Measurements from ENCODE around the gene OR6C4.
"Not testable (repeated sequence)": the region's sequence is repeated elsewhere in the genome, so short reads cannot be mapped to it uniquely, and the experiment has no call there.

Gene OR6C4

DNA sequence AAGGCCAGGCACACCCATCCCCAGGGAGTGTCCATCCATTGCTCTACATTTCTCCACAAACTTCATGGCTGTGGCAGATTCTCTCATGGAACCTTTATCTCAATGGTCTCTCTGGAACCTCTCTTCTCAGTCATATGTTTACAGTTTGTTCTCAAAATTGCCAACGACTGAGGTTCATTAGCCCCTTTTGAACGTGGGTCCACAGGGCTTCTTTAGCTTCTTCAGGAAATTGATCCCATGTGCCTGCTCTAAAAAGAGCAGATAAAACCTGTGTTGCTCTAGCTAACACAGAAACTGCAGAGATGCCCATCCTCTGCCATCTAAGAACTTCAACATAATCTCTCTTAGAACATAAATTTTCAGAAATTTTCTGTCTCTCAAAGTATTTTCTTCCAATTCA lies at the start of gene OR6C4:
Gene OR6C4 (plus strand): TSS at position 301 of the 400 bp plus-strand sequence. CDS start 1,625 bp downstream, outside the sequence.
- H3K9me3 ChIP-seq (ENCODE audit: severe bottlenecking) = peaks cover 8% of the 10 kb centered on the region
- no peak within 1 kb of the TSS for H3K27ac ChIP-seq
- H3K4me3 ChIP-seq (ENCODE audit: low read depth, low read length) = no peak within 1 kb of the TSS
- TF ChIP-seq, protein P1, sequence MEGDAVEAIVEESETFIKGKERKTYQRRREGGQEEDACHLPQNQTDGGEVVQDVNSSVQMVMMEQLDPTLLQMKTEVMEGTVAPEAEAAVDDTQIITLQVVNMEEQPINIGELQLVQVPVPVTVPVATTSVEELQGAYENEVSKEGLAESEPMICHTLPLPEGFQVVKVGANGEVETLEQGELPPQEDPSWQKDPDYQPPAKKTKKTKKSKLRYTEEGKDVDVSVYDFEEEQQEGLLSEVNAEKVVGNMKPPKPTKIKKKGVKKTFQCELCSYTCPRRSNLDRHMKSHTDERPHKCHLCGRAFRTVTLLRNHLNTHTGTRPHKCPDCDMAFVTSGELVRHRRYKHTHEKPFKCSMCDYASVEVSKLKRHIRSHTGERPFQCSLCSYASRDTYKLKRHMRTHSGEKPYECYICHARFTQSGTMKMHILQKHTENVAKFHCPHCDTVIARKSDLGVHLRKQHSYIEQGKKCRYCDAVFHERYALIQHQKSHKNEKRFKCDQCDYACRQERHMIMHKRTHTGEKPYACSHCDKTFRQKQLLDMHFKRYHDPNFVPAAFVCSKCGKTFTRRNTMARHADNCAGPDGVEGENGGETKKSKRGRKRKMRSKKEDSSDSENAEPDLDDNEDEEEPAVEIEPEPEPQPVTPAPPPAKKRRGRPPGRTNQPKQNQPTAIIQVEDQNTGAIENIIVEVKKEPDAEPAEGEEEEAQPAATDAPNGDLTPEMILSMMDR (IDR thresholded peaks at IDR 0.05; ENCODE audit: low read depth, low read length) = no peak
- no peaks in the 10 kb centered on the region for H3K36me3 ChIP-seq
- no peak for DNase-seq
- peaks cover 32% of the 10 kb centered on the region for H3K27me3 ChIP-seq (ENCODE audit: insufficient read depth, low read depth, severe bottlenecking)

- H3K36me3 ChIP-seq = no peaks in the 10 kb centered on the region
- DNase-seq = no peak
- peaks cover under 1% of the 10 kb centered on the region for H3K9me3 ChIP-seq (ENCODE audit: severe bottlenecking)
- H3K4me3 ChIP-seq (ENCODE audit: low read depth, low read length) = no peak overlapping the region
- H3K27me3 ChIP-seq (ENCODE audit: insufficient read depth, low read depth, severe bottlenecking) = peaks cover 15% of the 10 kb centered on the region
- H3K27ac ChIP-seq = no peak overlapping the region
- TF ChIP-seq, protein P1 (IDR thresholded peaks at IDR 0.05; ENCODE audit: low read depth, low read length) = no peak
Measured at GRCh38 chr12:55499810-55500252, 49.6 kb upstream of the OR6C4 start.

- Histone ChIP-seq H3K27me3 (ENCODE audit: insufficient read depth, low read depth, severe bottlenecking) (peaks cover 4% of the 10 kb centered on the region), H3K9me3 (ENCODE audit: severe bottlenecking) (peaks cover 8% of the 10 kb centered on the region), H3K4me3 (ENCODE audit: low read depth, low read length) (no peak overlapping the region), H3K27ac (no peak overlapping the region), H3K36me3 (no peaks in the 10 kb centered on the region)
- TF ChIP-seq, protein P1 (IDR thresholded peaks at IDR 0.05; ENCODE audit: low read depth, low read length) = no peak
- DNase-seq = no peak
Measured at GRCh38 chr12:55501601-55502000, 47.8 kb upstream of the OR6C4 start.

DNA sequence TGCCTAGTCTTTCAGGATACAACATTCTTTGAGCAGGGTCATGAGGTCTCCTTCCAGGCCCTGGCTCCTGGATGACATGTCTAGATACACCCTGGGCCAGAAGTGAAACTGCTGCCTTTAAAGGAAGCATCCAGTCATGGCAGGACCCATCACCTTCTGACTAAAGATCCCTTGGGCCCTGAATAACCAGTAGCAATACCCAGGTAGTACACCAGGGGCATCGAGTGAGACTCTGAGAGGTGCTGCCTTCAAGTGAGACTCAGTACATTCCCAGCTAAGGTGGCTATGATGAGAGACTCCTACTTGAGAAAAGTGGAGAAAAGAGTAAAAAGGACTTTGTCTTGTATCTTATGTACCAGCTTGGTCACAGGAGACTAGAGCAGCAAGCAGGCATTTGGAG lies 33.7 kb upstream of the OR6C4 start:
- TF ChIP-seq, protein P1 (IDR thresholded peaks at IDR 0.05; ENCODE audit: low read depth, low read length) = 0 out of 2 replicates have a peak, but pooled peaks have one; percentile 2
- DNase-seq = no peak
- no peak overlapping the region for H3K27ac ChIP-seq

GRCh38 chr12:55516391-55516790 lies 33.0 kb upstream of the OR6C4 start:
- no peaks in the 10 kb centered on the region for H3K36me3 ChIP-seq
- DNase-seq = no peak
- no peaks in the 10 kb centered on the region for H3K9me3 ChIP-seq (ENCODE audit: severe bottlenecking)
- H3K27me3 ChIP-seq (ENCODE audit: insufficient read depth, low read depth, severe bottlenecking) = peaks cover 26% of the 10 kb centered on the region
- TF ChIP-seq, protein P1 (IDR thresholded peaks at IDR 0.05; ENCODE audit: low read depth, low read length) = no peak
- no peak overlapping the region for H3K4me3 ChIP-seq (ENCODE audit: low read depth, low read length)
- H3K27ac ChIP-seq = no peak overlapping the region

More for the DNA sequence above, 33.7 kb upstream of the OR6C4 start:
- Histone ChIP-seq H3K4me3 (ENCODE audit: low read depth, low read length) (no peak overlapping the region), H3K27me3 (ENCODE audit: insufficient read depth, low read depth, severe bottlenecking) (peaks cover 31% of the 10 kb centered on the region), H3K9me3 (ENCODE audit: severe bottlenecking) (no peaks in the 10 kb centered on the region), H3K36me3 (no peaks in the 10 kb centered on the region)

DNA sequence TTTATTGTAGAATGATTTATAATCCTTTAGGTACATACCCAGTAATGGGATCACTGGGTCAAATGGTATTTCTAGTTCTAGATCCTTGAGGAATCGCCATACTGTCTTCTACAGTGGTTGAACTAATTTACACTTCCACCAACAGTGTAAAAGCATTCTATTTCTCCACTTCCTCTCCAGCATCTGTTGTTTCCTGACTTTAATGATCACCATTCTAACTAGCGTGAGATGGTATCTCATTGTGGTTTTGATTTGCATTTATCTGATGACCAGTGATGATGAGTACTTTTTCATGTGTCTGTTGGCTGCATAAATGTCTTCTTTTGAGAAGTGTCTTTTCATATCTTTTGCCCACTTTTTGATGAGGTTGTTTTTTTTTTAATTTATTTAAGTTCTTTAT lies 1.2 kb upstream of the OR6C4 start:
- not testable (repeated sequence) for H3K36me3 ChIP-seq; H3K27ac ChIP-seq; H3K4me3 ChIP-seq (ENCODE audit: low read depth, low read length); H3K9me3 ChIP-seq (ENCODE audit: severe bottlenecking); DNase-seq
- H3K27me3 ChIP-seq (ENCODE audit: insufficient read depth, low read depth, severe bottlenecking) = peaks cover 35% of the 10 kb centered on the region
